IPS DF 19.7 (cell line): ENCODE data around the gene HCAR2.
A peak's percentile ranks its signal among the peaks of the same experiment; 100 is the strongest.
"Not testable (repeated sequence)": the region's sequence is repeated elsewhere in the genome, so short reads cannot be mapped to it uniquely, and the experiment has no call there.

Experiments
- DNase-seq: peaks from one replicate; pipeline ENCODE4 v3.0.0-alpha.2; 2013; ENCODE audit warnings: low read depth, low spot score

HCAR2 gene

GRCh38 chr12:122702890-122703611, at the start of gene HCAR2:
TSS of gene HCAR2 (minus strand) at chr12:122703357. CDS start at chr12:122703283, 74 bp downstream.
- not testable (repeated sequence) for DNase-seq

- peak; percentile 92 for DNase-seq
Observed at GRCh38 chr12:122752464-122753318, 49.5 kb upstream of the HCAR2 start, which contains the start of gene DENR. TSS of gene DENR (plus strand) at chr12:122752824. CDS start at chr12:122753702, 878 bp downstream.

- not testable (repeated sequence) for DNase-seq
Observed at GRCh38 chr12:122750781-122751515, 47.8 kb upstream of the HCAR2 start.

GRCh38 chr12:122749569-122750332, 46.6 kb upstream of the HCAR2 start:
- no peak for DNase-seq

- DNase-seq, result no peak
Observed at GRCh38 chr12:122747224-122748135, 44.3 kb upstream of the HCAR2 start.

GRCh38 chr12:122743895-122744525, 40.9 kb upstream of the HCAR2 start:
- DNase-seq, result no peak

GRCh38 chr12:122740351-122740750, 37.2 kb upstream of the HCAR2 start:
- DNase-seq, result no peak

GRCh38 chr12:122738571-122738970, 35.4 kb upstream of the HCAR2 start:
- DNase-seq, result no peak

GRCh38 chr12:122732611-122733010, 29.5 kb upstream of the HCAR2 start:
- DNase-seq, result no peak

GRCh38 chr12:122732170-122732569, 29.0 kb upstream of the HCAR2 start:
- DNase-seq, result no peak

- no peak for DNase-seq
Observed at GRCh38 chr12:122730215-122731014, 27.3 kb upstream of the HCAR2 start, which contains the start of gene HCAR1. TSS of gene HCAR1 (minus strand) at chr12:122730844. CDS start at chr12:122730339, 505 bp downstream.

GRCh38 chr12:122729583-122730214, 26.5 kb upstream of the HCAR2 start:
- DNase-seq, result no peak

- peak; percentile 25 for DNase-seq
Observed at GRCh38 chr12:122726080-122726558, 23.0 kb upstream of the HCAR2 start.

- no peak for DNase-seq
Observed at GRCh38 chr12:122725452-122726079, 22.4 kb upstream of the HCAR2 start.

- no peak for DNase-seq
Observed at GRCh38 chr12:122724641-122725243, 21.6 kb upstream of the HCAR2 start.

- DNase-seq, result no peak
Observed at GRCh38 chr12:122722387-122722786, 19.2 kb upstream of the HCAR2 start.

- DNase-seq, result no peak
Observed at GRCh38 chr12:122721057-122721545, 17.9 kb upstream of the HCAR2 start.
